GM12875 (cell line): Measurements from ENCODE around the gene CCDC196.

ENCODE experiments used
- H3K4me3 ChIP-seq: one replicate; pipeline ENCODE4 v1.5.1; 2011; ENCODE audit warnings: low read depth, low read length, control low read depth
- TF ChIP-seq, protein P1 (sequence below): IDR thresholded peaks from 2 replicates; pipeline ENCODE4 v1.5.1; 2011; ENCODE audit warnings: low read depth, mild to moderate bottlenecking, control low read depth, inconsistent platforms, low read length, moderate library complexity, borderline replicate concordance; ENCODE audit not compliant: insufficient read depth

CCDC196 gene

GRCh38 chr14:66507181-66507721 is 21.1 kb downstream of the CCDC196 start:
- TF ChIP-seq, protein P1, sequence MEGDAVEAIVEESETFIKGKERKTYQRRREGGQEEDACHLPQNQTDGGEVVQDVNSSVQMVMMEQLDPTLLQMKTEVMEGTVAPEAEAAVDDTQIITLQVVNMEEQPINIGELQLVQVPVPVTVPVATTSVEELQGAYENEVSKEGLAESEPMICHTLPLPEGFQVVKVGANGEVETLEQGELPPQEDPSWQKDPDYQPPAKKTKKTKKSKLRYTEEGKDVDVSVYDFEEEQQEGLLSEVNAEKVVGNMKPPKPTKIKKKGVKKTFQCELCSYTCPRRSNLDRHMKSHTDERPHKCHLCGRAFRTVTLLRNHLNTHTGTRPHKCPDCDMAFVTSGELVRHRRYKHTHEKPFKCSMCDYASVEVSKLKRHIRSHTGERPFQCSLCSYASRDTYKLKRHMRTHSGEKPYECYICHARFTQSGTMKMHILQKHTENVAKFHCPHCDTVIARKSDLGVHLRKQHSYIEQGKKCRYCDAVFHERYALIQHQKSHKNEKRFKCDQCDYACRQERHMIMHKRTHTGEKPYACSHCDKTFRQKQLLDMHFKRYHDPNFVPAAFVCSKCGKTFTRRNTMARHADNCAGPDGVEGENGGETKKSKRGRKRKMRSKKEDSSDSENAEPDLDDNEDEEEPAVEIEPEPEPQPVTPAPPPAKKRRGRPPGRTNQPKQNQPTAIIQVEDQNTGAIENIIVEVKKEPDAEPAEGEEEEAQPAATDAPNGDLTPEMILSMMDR = no peak
- H3K4me3 ChIP-seq = peak overlapping the region; percentile 80

GRCh38 chr14:66507722-66508546 is 21.8 kb downstream of the CCDC196 start, which contains the start of gene GPHN:
GPHN (plus strand) TSS chr14:66508147.
- H3K4me3 ChIP-seq = peak within 1 kb of the TSS; percentile 80
- TF ChIP-seq, protein P1 = no peak

GRCh38 chr14:66508547-66508845 is 22.3 kb downstream of the CCDC196 start:
- H3K4me3 ChIP-seq = peak overlapping the region; percentile 80

GRCh38 chr14:66508846-66509621 is 22.9 kb downstream of the CCDC196 start:
- H3K4me3 ChIP-seq = peak overlapping the region; percentile 80
- TF ChIP-seq, protein P1 = no peak

More at GRCh38 chr14:66508547-66508845, 22.3 kb downstream of the CCDC196 start:
- TF ChIP-seq, protein P1 = no peak

- TF ChIP-seq, protein P1 = no peak
- peak overlapping the region; percentile 80 for H3K4me3 ChIP-seq
These were observed 23.7 kb downstream of the CCDC196 start for GRCh38 chr14:66509874-66510273.

GRCh38 chr14:66511849-66512248 is 25.7 kb downstream of the CCDC196 start:
- no peak overlapping the region for H3K4me3 ChIP-seq
- TF ChIP-seq, protein P1 = no peak
